Choroid plexus epithelial cell (primary cell): Measurements from ENCODE around the gene ZNF681.
"Not testable (repeated sequence)": the region's sequence is repeated elsewhere in the genome, so short reads cannot be mapped to it uniquely, and the experiment has no call there.

Source experiments
- DNase-seq: peaks from one replicate; pipeline ENCODE4 v3.0.0-alpha.2; 2010; ENCODE audit warnings: low read depth
- H3K4me3 ChIP-seq: 2 replicates; pipeline ENCODE4 v1.5.1; 2011; ENCODE audit warnings: low read depth, mild to moderate bottlenecking, control low read depth, low read length, moderate library complexity
- TF ChIP-seq, protein P1 (sequence below): conservative IDR thresholded peaks from 2 replicates; pipeline ENCODE4 v1.5.1; 2011; ENCODE audit warnings: low read depth, mild to moderate bottlenecking, control low read depth, inconsistent platforms, low read length, moderate library complexity

Gene ZNF681

DNA sequence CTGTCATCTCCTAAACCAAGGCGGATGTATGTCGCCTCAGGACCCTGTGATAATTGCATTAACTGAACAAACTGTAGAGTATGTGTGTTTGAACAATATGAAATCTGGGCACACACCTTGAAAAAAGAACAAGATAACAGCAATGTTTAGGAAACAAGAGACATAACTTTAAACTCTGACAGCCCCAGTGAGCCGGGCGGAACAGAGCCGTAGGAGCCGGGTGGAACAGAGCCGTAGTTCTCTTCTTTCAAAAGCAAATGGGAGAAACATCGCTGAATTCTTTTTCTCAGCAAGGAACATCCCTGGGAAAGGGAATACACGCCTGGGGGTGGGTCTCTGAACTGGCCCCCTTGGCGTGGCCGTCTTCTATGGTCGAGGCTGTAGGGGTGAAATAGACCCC is 39.9 kb downstream of the ZNF681 start:
- DNase-seq, result no peak
- TF ChIP-seq, protein P1, sequence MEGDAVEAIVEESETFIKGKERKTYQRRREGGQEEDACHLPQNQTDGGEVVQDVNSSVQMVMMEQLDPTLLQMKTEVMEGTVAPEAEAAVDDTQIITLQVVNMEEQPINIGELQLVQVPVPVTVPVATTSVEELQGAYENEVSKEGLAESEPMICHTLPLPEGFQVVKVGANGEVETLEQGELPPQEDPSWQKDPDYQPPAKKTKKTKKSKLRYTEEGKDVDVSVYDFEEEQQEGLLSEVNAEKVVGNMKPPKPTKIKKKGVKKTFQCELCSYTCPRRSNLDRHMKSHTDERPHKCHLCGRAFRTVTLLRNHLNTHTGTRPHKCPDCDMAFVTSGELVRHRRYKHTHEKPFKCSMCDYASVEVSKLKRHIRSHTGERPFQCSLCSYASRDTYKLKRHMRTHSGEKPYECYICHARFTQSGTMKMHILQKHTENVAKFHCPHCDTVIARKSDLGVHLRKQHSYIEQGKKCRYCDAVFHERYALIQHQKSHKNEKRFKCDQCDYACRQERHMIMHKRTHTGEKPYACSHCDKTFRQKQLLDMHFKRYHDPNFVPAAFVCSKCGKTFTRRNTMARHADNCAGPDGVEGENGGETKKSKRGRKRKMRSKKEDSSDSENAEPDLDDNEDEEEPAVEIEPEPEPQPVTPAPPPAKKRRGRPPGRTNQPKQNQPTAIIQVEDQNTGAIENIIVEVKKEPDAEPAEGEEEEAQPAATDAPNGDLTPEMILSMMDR, result no peak
- H3K4me3 ChIP-seq, result no peak overlapping the region

DNA sequence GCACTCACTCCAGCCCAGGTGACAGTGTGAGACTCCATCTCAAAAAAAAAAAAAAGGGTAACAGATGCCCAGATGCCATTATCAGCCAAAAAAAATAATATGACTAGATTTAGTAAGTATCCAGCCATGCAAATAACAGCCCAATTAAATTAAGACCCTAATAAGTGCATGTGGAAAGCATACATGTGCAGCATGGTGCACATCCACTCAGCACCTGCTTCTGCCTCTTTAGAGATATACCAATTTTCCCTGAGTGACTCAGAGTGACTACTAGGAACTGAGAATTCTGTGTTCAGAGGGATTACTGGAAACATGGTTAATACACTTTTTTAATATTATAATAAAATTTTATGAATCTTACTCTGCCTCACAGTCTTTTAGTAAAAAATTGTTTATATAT is 41.9 kb downstream of the ZNF681 start:
- no peak for DNase-seq
- TF ChIP-seq, protein P1, result no peak

DNA sequence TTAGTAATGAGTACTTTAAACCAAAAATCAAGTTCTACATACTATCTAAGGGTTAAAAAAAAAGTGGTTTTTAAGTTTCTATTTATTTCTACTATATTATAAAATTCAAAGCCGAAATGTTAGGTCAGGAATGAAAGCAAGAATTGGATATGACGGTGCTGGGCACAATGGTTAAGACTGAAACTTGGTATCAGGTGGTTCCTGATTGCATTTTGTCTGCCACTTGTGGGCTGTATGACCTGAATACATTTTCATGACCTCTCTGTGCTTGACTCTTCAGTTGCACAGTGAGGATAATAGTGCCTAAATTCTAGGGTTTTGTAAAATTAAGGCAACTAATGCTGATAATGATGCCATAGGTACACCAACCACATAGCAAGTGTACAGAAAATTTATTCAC is 49.3 kb downstream of the ZNF681 start:
- no peak for DNase-seq
- no peak overlapping the region for H3K4me3 ChIP-seq
- TF ChIP-seq, protein P1, result no peak

More for the DNA sequence above, 41.9 kb downstream of the ZNF681 start:
- no peak overlapping the region for H3K4me3 ChIP-seq

DNA sequence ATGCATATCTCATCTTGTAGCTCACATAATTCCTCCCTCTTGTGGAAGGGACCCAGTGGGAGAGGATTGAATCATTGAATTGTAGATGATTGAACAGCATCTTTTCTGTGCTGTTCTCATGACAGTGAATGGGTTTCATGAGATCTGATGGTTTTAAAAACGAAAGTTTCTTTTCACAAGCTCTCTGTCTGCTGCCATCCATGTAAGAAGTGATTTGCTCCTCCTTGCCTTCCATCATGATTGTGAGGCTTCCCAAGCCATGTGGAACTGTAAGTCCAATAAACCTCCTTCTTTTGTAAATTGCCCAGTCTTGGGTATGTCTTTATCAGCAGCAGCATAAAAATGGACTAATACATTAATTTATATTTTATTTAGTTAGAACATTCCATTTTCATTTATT is 52.0 kb downstream of the ZNF681 start:
- H3K4me3 ChIP-seq, result no peak overlapping the region
- TF ChIP-seq, protein P1, result no peak
- DNase-seq, result no peak

DNA sequence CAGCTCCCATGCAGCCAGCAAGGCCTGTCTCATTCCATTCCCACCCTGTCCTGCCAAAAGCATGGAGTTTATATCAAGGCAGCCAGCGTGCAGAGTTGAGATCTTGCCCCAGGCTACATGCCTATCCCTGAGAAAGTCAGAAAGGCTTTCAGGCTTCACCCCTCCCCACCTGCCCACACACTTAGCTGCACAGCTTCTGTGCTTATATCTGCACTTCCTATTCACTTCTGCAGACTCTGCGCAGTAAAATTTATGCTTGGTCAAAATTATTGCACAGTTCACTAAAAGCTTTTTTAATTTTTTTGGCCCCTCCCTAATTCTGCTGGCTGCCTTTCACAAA is 59.2 kb downstream of the ZNF681 start:
- TF ChIP-seq, protein P1, result no peak
- no peak for DNase-seq
- H3K4me3 ChIP-seq, result no peak overlapping the region

DNA sequence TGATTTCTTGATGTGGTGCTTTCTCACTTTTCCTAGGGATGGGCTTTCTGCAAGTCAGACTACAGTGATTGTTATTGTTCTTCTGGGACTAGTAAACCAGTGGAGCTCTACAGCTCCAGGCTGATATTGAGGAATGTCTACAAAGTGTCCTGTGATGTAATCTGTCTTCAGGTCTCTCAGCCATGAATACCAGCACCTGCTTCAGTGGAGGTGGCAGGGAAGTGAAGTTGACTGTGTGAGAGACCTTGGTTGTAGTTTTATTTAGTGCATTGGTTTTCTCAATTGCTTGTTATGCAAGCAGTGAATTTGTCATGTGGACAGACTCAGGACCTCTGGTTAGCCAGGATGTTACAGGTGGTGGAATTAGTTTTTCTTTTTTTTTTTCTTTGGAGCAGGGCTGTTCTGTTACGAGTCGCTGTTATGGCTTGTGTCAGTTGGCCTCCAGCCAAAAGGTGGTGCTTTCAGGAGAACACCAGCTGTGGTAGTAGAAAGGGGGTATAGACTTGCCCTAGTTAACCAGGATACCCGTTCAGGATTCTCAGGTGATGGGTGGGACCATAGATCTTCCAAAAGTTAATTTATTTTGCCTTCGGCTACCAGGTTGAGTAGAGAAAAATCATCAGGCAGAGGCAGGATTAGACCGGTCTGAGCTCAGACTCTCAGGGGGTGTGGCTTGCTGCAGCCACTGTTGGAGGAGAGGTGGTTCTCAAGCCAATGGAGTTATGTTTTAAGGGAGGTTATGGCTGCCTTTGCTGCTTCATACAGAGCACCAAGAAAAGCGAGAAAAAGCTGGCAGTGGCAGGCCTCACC is 59.8 kb downstream of the ZNF681 start:
- H3K4me3 ChIP-seq, result no peak overlapping the region
- TF ChIP-seq, protein P1, result no peak
- no peak for DNase-seq

DNA sequence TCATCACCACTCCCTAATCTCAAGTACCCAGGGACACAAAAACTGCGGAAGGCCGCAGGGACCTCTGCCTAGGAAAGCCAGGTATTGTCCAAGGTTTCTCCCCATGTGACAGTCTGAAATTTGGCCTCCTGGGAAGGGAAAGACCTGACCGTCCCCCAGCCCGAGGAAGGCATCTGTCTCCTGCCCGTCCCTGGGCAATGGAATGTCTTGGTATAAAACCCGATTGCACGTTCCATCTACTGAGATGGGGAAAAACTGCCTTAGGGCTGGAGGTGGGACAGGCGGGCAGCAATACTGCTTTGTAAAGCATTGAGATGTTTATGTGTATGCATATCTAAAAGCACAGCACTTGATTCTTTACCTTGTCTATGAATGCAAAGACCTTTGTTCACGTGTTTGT is 65.8 kb downstream of the ZNF681 start:
- DNase-seq, H3K4me3 ChIP-seq: not testable (repeated sequence)
